ENCODE measurements around the gene SFMBT1.

DNA sequence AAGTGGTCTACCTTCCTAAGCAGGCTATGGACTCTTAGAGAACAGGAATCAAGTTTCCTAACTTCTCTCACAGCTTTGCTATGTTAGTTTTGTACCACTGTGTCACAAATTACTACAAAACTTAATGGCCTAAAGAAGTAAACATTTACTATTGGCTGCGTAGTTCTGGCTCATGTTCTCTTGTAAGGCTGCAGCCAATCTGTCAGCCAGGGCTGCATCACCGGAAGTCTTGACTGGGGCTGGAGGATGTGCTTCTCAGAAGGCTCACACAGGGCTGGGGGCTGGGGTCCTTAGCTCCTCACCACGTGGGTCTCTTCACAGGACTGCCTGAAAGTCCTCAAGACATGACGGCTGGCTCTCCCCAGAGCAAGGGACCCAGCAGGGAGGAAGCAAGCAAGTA, 164.0 kb downstream of the SFMBT1 start:
- TF ChIP-seq, protein P1, sequence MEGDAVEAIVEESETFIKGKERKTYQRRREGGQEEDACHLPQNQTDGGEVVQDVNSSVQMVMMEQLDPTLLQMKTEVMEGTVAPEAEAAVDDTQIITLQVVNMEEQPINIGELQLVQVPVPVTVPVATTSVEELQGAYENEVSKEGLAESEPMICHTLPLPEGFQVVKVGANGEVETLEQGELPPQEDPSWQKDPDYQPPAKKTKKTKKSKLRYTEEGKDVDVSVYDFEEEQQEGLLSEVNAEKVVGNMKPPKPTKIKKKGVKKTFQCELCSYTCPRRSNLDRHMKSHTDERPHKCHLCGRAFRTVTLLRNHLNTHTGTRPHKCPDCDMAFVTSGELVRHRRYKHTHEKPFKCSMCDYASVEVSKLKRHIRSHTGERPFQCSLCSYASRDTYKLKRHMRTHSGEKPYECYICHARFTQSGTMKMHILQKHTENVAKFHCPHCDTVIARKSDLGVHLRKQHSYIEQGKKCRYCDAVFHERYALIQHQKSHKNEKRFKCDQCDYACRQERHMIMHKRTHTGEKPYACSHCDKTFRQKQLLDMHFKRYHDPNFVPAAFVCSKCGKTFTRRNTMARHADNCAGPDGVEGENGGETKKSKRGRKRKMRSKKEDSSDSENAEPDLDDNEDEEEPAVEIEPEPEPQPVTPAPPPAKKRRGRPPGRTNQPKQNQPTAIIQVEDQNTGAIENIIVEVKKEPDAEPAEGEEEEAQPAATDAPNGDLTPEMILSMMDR (IDR thresholded peaks at IDR 0.05; ENCODE audit: low read length), result no peak
- TF ChIP-seq EZH2 (IDR thresholded peaks at IDR 0.05; ENCODE audit: borderline replicate concordance, low read length), result no peak
